ENCODE measurements around the gene PZP. TPM values are rescaled to one million over a fixed set of nuclear protein-coding genes. Genes with fewer than 3 reads are reported as not detected.
A peak's percentile ranks its signal among the peaks of the same experiment; 100 is the strongest.

The PZP gene
- total and polyA plus RNA-seq, 2 of the 13 experiments (the other 11 are each of a cell fraction or from before 2014, with no cell fraction given), result 0.07 to 0.89 TPM

DNA sequence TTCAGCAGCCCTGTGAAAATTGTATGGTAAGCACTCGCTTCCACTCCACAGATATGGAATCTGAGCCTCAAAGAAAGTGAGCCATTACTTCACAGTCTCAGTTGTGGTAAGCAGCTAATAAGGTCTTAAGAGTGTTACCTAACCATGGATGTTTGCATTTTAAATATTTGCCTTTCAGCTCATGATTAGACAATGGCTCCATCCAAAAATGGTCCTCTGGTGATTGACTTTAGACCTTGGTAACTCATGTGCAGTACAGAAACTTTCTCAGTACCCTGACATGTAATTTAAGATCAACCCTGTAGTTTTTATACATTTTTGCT lies 94.2 kb downstream of the PZP start (continued):
- no peak for TF ChIP-seq ZNF282 (IDR thresholded peaks at IDR 0.05; ENCODE audit: partially characterized antibody)
- peak; percentile 94 for TF ChIP-seq AGO2 (optimal IDR thresholded peaks at IDR 0.05; ENCODE audit: low read depth, low read length)
- TF ChIP-seq NPAS2 (CRISPR knock-in tag; IDR thresholded peaks at IDR 0.05; ENCODE audit: borderline replicate concordance), result no peak
- peak; percentile 57; the same call in 1 of the 2 replicates for TF ChIP-seq ZNF792 (CRISPR knock-in tag; IDR thresholded peaks at IDR 0.05)
- TF ChIP-seq TAF15 (IDR thresholded peaks at IDR 0.05; ENCODE audit: low read depth, low read length, poor library complexity, severe bottlenecking), result no peak
- TF ChIP-seq SRSF1 (optimal IDR thresholded peaks at IDR 0.05; ENCODE audit: low read depth, low read length), result no peak
- TF ChIP-seq ZBTB42 (CRISPR knock-in tag; IDR thresholded peaks at IDR 0.05), result no peak
- 0 out of 2 replicates have a peak, but pooled peaks have one; percentile 31 for TF ChIP-seq KDM3A (CRISPR knock-in tag; IDR thresholded peaks at IDR 0.05; ENCODE audit: low read depth)
- TF ChIP-seq NR2C2 (CRISPR knock-in tag; IDR thresholded peaks at IDR 0.05; ENCODE audit: borderline replicate concordance), result 0 out of 2 replicates have a peak, but pooled peaks have one; percentile 42
- TF ChIP-seq ZNF761 (CRISPR knock-in tag; conservative IDR thresholded peaks at IDR 0.05), result no peak
- TF ChIP-seq, protein P1, sequence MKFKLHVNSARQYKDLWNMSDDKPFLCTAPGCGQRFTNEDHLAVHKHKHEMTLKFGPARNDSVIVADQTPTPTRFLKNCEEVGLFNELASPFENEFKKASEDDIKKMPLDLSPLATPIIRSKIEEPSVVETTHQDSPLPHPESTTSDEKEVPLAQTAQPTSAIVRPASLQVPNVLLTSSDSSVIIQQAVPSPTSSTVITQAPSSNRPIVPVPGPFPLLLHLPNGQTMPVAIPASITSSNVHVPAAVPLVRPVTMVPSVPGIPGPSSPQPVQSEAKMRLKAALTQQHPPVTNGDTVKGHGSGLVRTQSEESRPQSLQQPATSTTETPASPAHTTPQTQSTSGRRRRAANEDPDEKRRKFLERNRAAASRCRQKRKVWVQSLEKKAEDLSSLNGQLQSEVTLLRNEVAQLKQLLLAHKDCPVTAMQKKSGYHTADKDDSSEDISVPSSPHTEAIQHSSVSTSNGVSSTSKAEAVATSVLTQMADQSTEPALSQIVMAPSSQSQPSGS (CRISPR knock-in tag; IDR thresholded peaks at IDR 0.05), result 0 out of 2 replicates have a peak, but pooled peaks have one; percentile 57
- TF ChIP-seq, protein P2, sequence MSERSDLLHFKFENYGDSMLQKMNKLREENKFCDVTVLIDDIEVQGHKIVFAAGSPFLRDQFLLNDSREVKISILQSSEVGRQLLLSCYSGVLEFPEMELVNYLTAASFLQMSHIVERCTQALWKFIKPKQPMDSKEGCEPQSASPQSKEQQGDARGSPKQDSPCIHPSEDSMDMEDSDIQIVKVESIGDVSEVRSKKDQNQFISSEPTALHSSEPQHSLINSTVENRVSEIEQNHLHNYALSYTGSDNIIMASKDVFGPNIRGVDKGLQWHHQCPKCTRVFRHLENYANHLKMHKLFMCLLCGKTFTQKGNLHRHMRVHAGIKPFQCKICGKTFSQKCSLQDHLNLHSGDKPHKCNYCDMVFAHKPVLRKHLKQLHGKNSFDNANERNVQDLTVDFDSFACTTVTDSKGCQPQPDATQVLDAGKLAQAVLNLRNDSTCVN (CRISPR knock-in tag; IDR thresholded peaks at IDR 0.05; ENCODE audit: borderline replicate concordance), result no peak
- TF ChIP-seq ZNF253 (CRISPR knock-in tag; IDR thresholded peaks at IDR 0.05; ENCODE audit: borderline replicate concordance), result no peak
- no peak for TF ChIP-seq PAX8 (CRISPR knock-in tag; IDR thresholded peaks at IDR 0.05; ENCODE audit: borderline replicate concordance)
- TF ChIP-seq TOE1 (CRISPR knock-in tag; IDR thresholded peaks at IDR 0.05), result no peak
- TF ChIP-seq ZNF33B (CRISPR knock-in tag; IDR thresholded peaks at IDR 0.05), result no peak
- TF ChIP-seq, protein P3, sequence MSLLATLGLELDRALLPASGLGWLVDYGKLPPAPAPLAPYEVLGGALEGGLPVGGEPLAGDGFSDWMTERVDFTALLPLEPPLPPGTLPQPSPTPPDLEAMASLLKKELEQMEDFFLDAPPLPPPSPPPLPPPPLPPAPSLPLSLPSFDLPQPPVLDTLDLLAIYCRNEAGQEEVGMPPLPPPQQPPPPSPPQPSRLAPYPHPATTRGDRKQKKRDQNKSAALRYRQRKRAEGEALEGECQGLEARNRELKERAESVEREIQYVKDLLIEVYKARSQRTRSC (CRISPR knock-in tag; IDR thresholded peaks at IDR 0.05; ENCODE audit: low read depth), result no peak
- TF ChIP-seq BRCA1 (CRISPR knock-in tag; IDR thresholded peaks at IDR 0.05), result peak; percentile 21; the same call in 1 of the 2 replicates
- peak; percentile 26; the same call in 1 of the 2 replicates for TF ChIP-seq ZNF205 (CRISPR knock-in tag; IDR thresholded peaks at IDR 0.05)
- TF ChIP-seq, protein P4, sequence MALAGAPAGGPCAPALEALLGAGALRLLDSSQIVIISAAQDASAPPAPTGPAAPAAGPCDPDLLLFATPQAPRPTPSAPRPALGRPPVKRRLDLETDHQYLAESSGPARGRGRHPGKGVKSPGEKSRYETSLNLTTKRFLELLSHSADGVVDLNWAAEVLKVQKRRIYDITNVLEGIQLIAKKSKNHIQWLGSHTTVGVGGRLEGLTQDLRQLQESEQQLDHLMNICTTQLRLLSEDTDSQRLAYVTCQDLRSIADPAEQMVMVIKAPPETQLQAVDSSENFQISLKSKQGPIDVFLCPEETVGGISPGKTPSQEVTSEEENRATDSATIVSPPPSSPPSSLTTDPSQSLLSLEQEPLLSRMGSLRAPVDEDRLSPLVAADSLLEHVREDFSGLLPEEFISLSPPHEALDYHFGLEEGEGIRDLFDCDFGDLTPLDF (CRISPR knock-in tag; IDR thresholded peaks at IDR 0.05), result no peak
- peak; percentile 64; the same call in 1 of the 2 replicates for TF ChIP-seq NR2F2 (IDR thresholded peaks at IDR 0.05; ENCODE audit: borderline replicate concordance, low read depth)
- no peak for TF ChIP-seq ZBTB3 (CRISPR knock-in tag; IDR thresholded peaks at IDR 0.05; ENCODE audit: borderline replicate concordance, low read depth)
- peak; percentile 78 for TF ChIP-seq SIX1 (CRISPR knock-in tag; IDR thresholded peaks at IDR 0.05; ENCODE audit: borderline replicate concordance)
- TF ChIP-seq, protein P5, sequence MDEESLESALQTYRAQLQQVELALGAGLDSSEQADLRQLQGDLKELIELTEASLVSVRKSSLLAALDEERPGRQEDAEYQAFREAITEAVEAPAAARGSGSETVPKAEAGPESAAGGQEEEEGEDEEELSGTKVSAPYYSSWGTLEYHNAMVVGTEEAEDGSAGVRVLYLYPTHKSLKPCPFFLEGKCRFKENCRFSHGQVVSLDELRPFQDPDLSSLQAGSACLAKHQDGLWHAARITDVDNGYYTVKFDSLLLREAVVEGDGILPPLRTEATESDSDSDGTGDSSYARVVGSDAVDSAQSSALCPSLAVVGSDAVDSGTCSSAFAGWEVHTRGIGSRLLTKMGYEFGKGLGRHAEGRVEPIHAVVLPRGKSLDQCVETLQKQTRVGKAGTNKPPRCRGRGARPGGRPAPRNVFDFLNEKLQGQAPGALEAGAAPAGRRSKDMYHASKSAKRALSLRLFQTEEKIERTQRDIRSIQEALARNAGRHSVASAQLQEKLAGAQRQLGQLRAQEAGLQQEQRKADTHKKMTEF (CRISPR knock-in tag; IDR thresholded peaks at IDR 0.05), result no peak; the same call in 1 of the 2 replicates
- no peak for TF ChIP-seq ZFAT (CRISPR knock-in tag; conservative IDR thresholded peaks at IDR 0.05)
